K562 (cell line): ENCODE results near the gene ZCCHC8. TPM values are rescaled to one million over a fixed set of nuclear protein-coding genes. Genes with fewer than 3 reads are reported as not detected.
A peak's percentile ranks its signal among the peaks of the same experiment; 100 is the strongest.

Experiments
- ATAC-seq: fragments of 200-7000 bp; cut with Tn5 transposase; 3 replicates; pipeline ENCODE4 v1.9.1; 2020; ENCODE audit warnings: moderate library complexity
- BruUV-seq: library from RNA; stranded (reverse); fragments of 400-500 nt; replicated peaks from 2 replicates; lab custom pipeline; 2021; lab: Mats Ljungman, UMichigan
- CTCF ChIA-PET: fragments of 300-600 bp; formaldehyde crosslinking; extraction: SDS; loops from one replicate; lab custom pipeline; 2021; ENCODE audit warnings: low intra/inter-chr PET ratio; lab: Yijun Ruan, JAX
- POLR2A ChIA-PET: fragments of 300-600, 350-650 bp; sonication (Branson Sonifier 250); formaldehyde crosslinking; extraction: SDS; loops from one replicate; lab custom pipeline; 2021; ENCODE audit warnings: antibody characterized with exemption, inconsistent platforms; lab: Yijun Ruan, JAX
- DNase-seq, 4 experiments: peaks; one replicate each; pipeline versions ENCODE4 v3.0.0 to v3.0.0-alpha.2; 2011 to 2018; ENCODE audit warnings: low spot score in 3 of 4, mixed read lengths in 3 of 4; ENCODE audit errors: extremely low read depth in 1 of 4
- FAIRE-seq: peaks from 2 replicates; lab custom pipeline; 2011; peaks lifted over from hg19 to GRCh38; lab: Jason Lieb, UNC
- H2AFZ ChIP-seq: 2 replicates; pipeline ENCODE4 v1.6.0; 2011; ENCODE audit warnings: low read depth, low read length, control low read depth, inconsistent platforms
- H3K27ac ChIP-seq: fragments of 200-600 bp; 3 replicates; pipeline ENCODE4 v1.8.0; 2011; ENCODE audit warnings: low read depth, mild to moderate bottlenecking, control low read depth, inconsistent platforms, low read length, moderate library complexity, mixed read lengths; ENCODE audit errors: extremely low read depth
- H3K27me3 ChIP-seq, 2 experiments: fragments of 300-600 bp in 1 of 2; 2 replicates in 1 of 2; 3 replicates in 1 of 2; pipeline versions ENCODE4 v1.6.0 to v1.8.0; 2011; ENCODE audit warnings: inconsistent platforms in 2 of 2, low read length in 2 of 2, mild to moderate bottlenecking in 1 of 2, mixed read lengths in 1 of 2, moderate library complexity in 1 of 2; ENCODE audit not compliant: control insufficient read depth in 2 of 2, insufficient read depth in 2 of 2
- H3K36me3 ChIP-seq: fragments of 300-600 bp; 3 replicates; pipeline ENCODE4 v1.8.0; 2011; ENCODE audit warnings: mild to moderate bottlenecking, low read length, inconsistent platforms; ENCODE audit not compliant: control insufficient read depth, insufficient read depth
- H3K4me1 ChIP-seq, 2 experiments: fragments of 200-600 bp in 1 of 2; replicated peaks in 1 of 2; 2 replicates in 1 of 2; 3 replicates in 1 of 2; pipeline versions ENCODE4 v1.5.1 to v1.8.0; 2011; ENCODE audit warnings: inconsistent platforms in 2 of 2, low read length in 2 of 2, mild to moderate bottlenecking in 1 of 2, mixed read lengths in 1 of 2, moderate library complexity in 1 of 2; ENCODE audit not compliant: control insufficient read depth in 2 of 2, insufficient read depth in 2 of 2
- H3K4me2 ChIP-seq: 2 replicates; pipeline ENCODE4 v1.6.1; 2011; ENCODE audit warnings: low read length, control low read depth, inconsistent platforms, mixed read lengths; ENCODE audit not compliant: insufficient read depth
- H3K4me3 ChIP-seq: fragments of 200-600 bp; sonication (generic), shearing (Covaris generic); 2 replicates; pipeline ENCODE4 v1.5.1; 2016; ENCODE audit warnings: control low read depth, inconsistent platforms
- H3K79me2 ChIP-seq: fragments of 200-600 bp; 3 replicates; pipeline ENCODE4 v1.8.0; 2011; ENCODE audit warnings: low read length, inconsistent platforms; ENCODE audit not compliant: control insufficient read depth, insufficient read depth
- H3K9ac ChIP-seq, 2 experiments: 2 replicates each; pipeline versions ENCODE4 v1.6.0 to v1.6.1; 2011; ENCODE audit warnings: low read depth in 2 of 2, low read length in 2 of 2, control low read depth in 1 of 2, inconsistent platforms in 1 of 2, mild to moderate bottlenecking in 1 of 2, mixed read lengths in 1 of 2; ENCODE audit not compliant: insufficient read depth in 1 of 2
- H3K9me1 ChIP-seq: one replicate; pipeline ENCODE4 v1.6.0; 2011; ENCODE audit warnings: inconsistent platforms, mild to moderate bottlenecking, low read length, moderate library complexity; ENCODE audit not compliant: control insufficient read depth, insufficient read depth
- H3K9me3 ChIP-seq: replicated peaks from 2 replicates; pipeline ENCODE4 v1.5.1; 2011; ENCODE audit warnings: low read depth, low read length, inconsistent platforms; ENCODE audit not compliant: control insufficient read depth, insufficient read depth
- H4K20me1 ChIP-seq: replicated peaks from 2 replicates; pipeline ENCODE4 v1.6.1; 2011; ENCODE audit warnings: low read length, inconsistent platforms, mixed read lengths; ENCODE audit not compliant: control insufficient read depth, insufficient read depth
- CBFB ChIP-seq: sonication (generic); formaldehyde crosslinking; IDR thresholded peaks from 2 replicates; pipeline ENCODE4 v1.4.0; 2020; ENCODE audit warnings: mild to moderate bottlenecking, missing genetic modification reagents
- GABPA ChIP-seq: fragments of 200-800 bp; sonication (Bioruptor generic); conservative IDR thresholded peaks from 2 replicates; pipeline ENCODE4 v1.6.1; 2016; ENCODE audit warnings: low read depth, missing genetic modification characterization, missing compliant biosample characterization
- GATA2 ChIP-seq: sonication (generic); formaldehyde crosslinking; IDR thresholded peaks from 2 replicates; pipeline ENCODE4 v1.4.0; 2020; ENCODE audit warnings: mild to moderate bottlenecking, missing genetic modification reagents
- MBD2 ChIP-seq: sonication (generic); IDR thresholded peaks from 2 replicates; pipeline ENCODE4 v1.6.1; 2016; ENCODE audit warnings: low read depth, borderline replicate concordance
- NFE2 ChIP-seq: IDR thresholded peaks from 2 replicates; pipeline ENCODE4 v1.6.1; 2014; ENCODE audit warnings: antibody characterized with exemption, low read depth
- SMAD3 ChIP-seq: fragments of 450-650 bp; formaldehyde crosslinking; conservative IDR thresholded peaks from 2 replicates; pipeline ENCODE4 v1.4.0; 2020; ENCODE audit warnings: mild to moderate bottlenecking
- ZC3H4 ChIP-seq: sonication (generic); formaldehyde crosslinking; IDR thresholded peaks from 2 replicates; pipeline ENCODE4 v1.9.0; 2021; ENCODE audit warnings: missing genetic modification reagents, borderline replicate concordance
- ZNF778 ChIP-seq: fragments of 450-650 bp; formaldehyde crosslinking; IDR thresholded peaks from 2 replicates; pipeline ENCODE4 v1.4.0; 2020; ENCODE audit warnings: mild to moderate bottlenecking, moderate library complexity
- WGBS: fragments of 100-300 bp; shearing (Covaris generic); methylation state at CpG from one replicate; pipeline ENCODE4 v1.1.6; 2016; ENCODE audit warnings: low coverage, mixed read lengths; ENCODE audit not compliant: insufficient coverage; ENCODE audit errors: missing lambda C conversion rate; 5-methylcytosine and 5-hydroxymethylcytosine counted together
- in situ Hi-C: fragments of 300-500 bp; cut with MboI; formaldehyde crosslinking; loops from 4 replicates; pipeline ENCODE4 v1.15.0; 2018; ENCODE audit warnings: inconsistent platforms, mixed read lengths
- intact Hi-C: fragments of 100-400 bp; cut with micrococcal nuclease; formaldehyde crosslinking; loops from 2 replicates; pipeline ENCODE4 v1.14.2; 2022
- polyA plus RNA-seq, 8 experiments: library from polyadenylated mRNA; depleted of rRNA in 4 of 8; stranded (reverse) in 5 of 8; unstranded in 3 of 8; fragments of >200 nt; fragmentation: Nextera tagmentation in 2 of 8; fragmentation: Illumina TruSeq in 1 of 8; extraction: Ambion mirVana in 2 of 8; extraction: Trizol in 1 of 8; gene quantifications; 2 replicates each; pipeline versions ENCODE4 v1.2.1 to v1.2.3, GENCODE V29; 2011 to 2014; ENCODE audit warnings: inconsistent platforms in 1 of 8, missing spikeins in 1 of 8
- total RNA-seq, 7 experiments: library from RNA; depleted of rRNA in 6 of 7; stranded (reverse); fragments of >200 nt in 6 of 7; fragmentation: Illumina TruSeq in 2 of 7; extraction: Trizol in 2 of 7; gene quantifications; 2 replicates each; pipeline versions ENCODE4 v1.2.1 to v1.2.3, GENCODE V29; 2011 to 2021; ENCODE audit warnings: low replicate concordance in 1 of 7
- TF ChIP-seq, protein P1 (sequence below): fragments of 450-650 bp; IDR thresholded peaks from 2 replicates; pipeline ENCODE4 v1.6.1; 2016; ENCODE audit warnings: mild to moderate bottlenecking, moderate library complexity

The ZCCHC8 gene
- total and polyA plus RNA-seq, 9 of the 15 experiments (the other 6 are each of a cell fraction or from before 2014, with no cell fraction given): 14.8 to 50.9 (median 34.1) TPM

DNA sequence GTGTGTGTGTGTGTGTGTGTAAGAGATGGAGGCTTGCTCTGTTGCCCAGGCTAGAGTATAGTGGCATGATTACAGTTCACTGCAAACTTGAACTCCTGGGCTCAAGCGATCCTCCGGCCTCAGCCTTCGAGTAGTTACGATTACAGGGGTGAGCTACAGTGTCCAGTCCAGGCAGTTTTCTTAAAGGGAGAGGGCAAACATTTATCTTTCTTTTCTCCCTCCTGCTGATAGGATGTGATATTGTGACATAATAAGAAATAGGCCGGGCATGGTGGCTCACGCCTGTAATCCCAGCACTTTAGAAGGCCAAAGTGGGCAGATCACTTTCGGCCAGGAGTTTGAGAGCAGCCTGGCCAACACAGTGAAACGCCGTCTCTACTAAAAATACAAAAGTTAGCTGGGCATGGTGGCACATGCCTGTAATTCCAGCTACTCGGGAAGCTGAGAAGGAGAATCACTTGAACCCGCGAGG, 46.4 kb downstream of the ZCCHC8 start:
- 76% methylated on average over 10 of the region's 12 CpGs for WGBS
- in situ Hi-C loops: no loop called here
- Histone ChIP-seq H3K9ac (no peak overlapping the region), H3K4me3 (no peak overlapping the region), H3K9me1 (no peaks in the 10 kb centered on the region), H3K79me2 (no peaks in the 10 kb centered on the region), H4K20me1 (no peaks in the 10 kb centered on the region), H3K36me3 (no peaks in the 10 kb centered on the region), H3K9me3 (no peaks in the 10 kb centered on the region), H2AFZ (peak overlapping the region; percentile 76), H3K27ac (no peak overlapping the region), H3K27me3 (no peaks in the 10 kb centered on the region), H3K4me2 (no peak overlapping the region), H3K4me1 (peaks cover 0 to 3% of the 10 kb centered on the region in 2 experiments; a peak in 2 of 5 replicates)
- BruUV-seq: no TSS peak
- ATAC-seq: peak; percentile 12; the same call in 1 of the 3 replicates
- TF ChIP-seq SMAD3 (CRISPR knock-in tag) (no peak), GABPA (tag) (0 out of 2 replicates have a peak, but pooled peaks have one; percentile 20), NFE2 (no peak), CBFB (no peak), ZC3H4 (CRISPR knock-in tag) (no peak), GATA2 (CRISPR knock-in tag) (no peak), ZNF778 (CRISPR knock-in tag) (no peak), MBD2 (no peak)
- TF ChIP-seq, protein P1, sequence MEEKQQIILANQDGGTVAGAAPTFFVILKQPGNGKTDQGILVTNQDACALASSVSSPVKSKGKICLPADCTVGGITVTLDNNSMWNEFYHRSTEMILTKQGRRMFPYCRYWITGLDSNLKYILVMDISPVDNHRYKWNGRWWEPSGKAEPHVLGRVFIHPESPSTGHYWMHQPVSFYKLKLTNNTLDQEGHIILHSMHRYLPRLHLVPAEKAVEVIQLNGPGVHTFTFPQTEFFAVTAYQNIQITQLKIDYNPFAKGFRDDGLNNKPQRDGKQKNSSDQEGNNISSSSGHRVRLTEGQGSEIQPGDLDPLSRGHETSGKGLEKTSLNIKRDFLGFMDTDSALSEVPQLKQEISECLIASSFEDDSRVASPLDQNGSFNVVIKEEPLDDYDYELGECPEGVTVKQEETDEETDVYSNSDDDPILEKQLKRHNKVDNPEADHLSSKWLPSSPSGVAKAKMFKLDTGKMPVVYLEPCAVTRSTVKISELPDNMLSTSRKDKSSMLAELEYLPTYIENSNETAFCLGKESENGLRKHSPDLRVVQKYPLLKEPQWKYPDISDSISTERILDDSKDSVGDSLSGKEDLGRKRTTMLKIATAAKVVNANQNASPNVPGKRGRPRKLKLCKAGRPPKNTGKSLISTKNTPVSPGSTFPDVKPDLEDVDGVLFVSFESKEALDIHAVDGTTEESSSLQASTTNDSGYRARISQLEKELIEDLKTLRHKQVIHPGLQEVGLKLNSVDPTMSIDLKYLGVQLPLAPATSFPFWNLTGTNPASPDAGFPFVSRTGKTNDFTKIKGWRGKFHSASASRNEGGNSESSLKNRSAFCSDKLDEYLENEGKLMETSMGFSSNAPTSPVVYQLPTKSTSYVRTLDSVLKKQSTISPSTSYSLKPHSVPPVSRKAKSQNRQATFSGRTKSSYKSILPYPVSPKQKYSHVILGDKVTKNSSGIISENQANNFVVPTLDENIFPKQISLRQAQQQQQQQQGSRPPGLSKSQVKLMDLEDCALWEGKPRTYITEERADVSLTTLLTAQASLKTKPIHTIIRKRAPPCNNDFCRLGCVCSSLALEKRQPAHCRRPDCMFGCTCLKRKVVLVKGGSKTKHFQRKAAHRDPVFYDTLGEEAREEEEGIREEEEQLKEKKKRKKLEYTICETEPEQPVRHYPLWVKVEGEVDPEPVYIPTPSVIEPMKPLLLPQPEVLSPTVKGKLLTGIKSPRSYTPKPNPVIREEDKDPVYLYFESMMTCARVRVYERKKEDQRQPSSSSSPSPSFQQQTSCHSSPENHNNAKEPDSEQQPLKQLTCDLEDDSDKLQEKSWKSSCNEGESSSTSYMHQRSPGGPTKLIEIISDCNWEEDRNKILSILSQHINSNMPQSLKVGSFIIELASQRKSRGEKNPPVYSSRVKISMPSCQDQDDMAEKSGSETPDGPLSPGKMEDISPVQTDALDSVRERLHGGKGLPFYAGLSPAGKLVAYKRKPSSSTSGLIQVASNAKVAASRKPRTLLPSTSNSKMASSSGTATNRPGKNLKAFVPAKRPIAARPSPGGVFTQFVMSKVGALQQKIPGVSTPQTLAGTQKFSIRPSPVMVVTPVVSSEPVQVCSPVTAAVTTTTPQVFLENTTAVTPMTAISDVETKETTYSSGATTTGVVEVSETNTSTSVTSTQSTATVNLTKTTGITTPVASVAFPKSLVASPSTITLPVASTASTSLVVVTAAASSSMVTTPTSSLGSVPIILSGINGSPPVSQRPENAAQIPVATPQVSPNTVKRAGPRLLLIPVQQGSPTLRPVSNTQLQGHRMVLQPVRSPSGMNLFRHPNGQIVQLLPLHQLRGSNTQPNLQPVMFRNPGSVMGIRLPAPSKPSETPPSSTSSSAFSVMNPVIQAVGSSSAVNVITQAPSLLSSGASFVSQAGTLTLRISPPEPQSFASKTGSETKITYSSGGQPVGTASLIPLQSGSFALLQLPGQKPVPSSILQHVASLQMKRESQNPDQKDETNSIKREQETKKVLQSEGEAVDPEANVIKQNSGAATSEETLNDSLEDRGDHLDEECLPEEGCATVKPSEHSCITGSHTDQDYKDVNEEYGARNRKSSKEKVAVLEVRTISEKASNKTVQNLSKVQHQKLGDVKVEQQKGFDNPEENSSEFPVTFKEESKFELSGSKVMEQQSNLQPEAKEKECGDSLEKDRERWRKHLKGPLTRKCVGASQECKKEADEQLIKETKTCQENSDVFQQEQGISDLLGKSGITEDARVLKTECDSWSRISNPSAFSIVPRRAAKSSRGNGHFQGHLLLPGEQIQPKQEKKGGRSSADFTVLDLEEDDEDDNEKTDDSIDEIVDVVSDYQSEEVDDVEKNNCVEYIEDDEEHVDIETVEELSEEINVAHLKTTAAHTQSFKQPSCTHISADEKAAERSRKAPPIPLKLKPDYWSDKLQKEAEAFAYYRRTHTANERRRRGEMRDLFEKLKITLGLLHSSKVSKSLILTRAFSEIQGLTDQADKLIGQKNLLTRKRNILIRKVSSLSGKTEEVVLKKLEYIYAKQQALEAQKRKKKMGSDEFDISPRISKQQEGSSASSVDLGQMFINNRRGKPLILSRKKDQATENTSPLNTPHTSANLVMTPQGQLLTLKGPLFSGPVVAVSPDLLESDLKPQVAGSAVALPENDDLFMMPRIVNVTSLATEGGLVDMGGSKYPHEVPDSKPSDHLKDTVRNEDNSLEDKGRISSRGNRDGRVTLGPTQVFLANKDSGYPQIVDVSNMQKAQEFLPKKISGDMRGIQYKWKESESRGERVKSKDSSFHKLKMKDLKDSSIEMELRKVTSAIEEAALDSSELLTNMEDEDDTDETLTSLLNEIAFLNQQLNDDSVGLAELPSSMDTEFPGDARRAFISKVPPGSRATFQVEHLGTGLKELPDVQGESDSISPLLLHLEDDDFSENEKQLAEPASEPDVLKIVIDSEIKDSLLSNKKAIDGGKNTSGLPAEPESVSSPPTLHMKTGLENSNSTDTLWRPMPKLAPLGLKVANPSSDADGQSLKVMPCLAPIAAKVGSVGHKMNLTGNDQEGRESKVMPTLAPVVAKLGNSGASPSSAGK: no peak
- CTCF ChIA-PET: no interaction called here
- POLR2A ChIA-PET: interaction anchor here (0.8 to 1.0 kb wide), 3 partner anchors 18 to 55 kb away, joined by 3 to 4 read pairs (median 3); no protein-coding TSS in a partner anchor
- intact Hi-C loops: no loop called here
- DNase-seq: no peak
- no peak for FAIRE-seq
